NCI-H1048 (cell line): ENCODE results near the gene PSMG3.

Source experiments
- DNase-seq: peaks from one replicate; lab custom pipeline; 2025; lab: John Stamatoyannopoulos, UW

Gene PSMG3, protein sequence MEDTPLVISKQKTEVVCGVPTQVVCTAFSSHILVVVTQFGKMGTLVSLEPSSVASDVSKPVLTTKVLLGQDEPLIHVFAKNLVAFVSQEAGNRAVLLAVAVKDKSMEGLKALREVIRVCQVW

DNA sequence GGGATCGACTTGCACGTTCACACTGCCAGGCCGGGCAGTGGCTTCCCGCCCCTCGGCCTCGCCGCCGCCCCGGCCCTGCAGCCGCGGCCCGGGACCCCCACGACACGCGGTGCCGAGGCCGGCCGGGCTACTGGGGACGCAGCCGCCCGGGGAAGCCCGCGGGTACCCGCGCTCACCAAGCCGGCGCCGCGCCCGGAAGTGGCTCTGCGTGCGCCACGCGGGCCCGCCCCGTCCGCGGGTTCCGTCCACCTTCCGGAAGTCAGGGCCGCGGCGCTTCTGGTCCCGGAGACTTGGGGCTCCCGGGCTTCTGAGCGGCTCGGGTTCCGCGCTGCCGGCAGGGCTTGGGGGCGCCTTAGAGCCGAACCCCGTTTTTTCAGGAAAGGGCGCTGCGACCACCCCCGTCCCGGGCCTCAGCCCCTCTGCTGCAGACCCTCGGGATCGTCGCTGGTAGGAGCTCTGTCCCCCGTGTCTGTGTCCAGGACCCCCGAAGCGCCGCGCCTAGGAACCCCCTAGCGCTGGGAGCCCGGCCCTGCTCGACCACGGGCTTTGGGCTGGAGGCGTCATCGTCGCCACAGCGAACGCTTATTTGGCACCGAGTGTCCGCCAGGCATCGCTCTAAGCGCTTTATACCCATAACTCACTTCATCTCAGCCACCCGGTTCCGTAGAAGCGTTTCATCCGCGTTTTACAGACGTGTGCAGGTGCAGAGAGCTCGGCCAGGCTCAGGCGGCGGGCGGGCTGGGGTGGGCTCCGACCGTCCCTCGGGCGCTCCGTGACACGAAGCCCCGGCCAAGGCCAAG is at the start of gene PSMG3:
TSS of gene PSMG3 (minus strand) at position 200 of the 800 bp plus-strand sequence. CDS start 693 bp downstream, outside the sequence.
- DNase-seq: peak; percentile 69

DNA sequence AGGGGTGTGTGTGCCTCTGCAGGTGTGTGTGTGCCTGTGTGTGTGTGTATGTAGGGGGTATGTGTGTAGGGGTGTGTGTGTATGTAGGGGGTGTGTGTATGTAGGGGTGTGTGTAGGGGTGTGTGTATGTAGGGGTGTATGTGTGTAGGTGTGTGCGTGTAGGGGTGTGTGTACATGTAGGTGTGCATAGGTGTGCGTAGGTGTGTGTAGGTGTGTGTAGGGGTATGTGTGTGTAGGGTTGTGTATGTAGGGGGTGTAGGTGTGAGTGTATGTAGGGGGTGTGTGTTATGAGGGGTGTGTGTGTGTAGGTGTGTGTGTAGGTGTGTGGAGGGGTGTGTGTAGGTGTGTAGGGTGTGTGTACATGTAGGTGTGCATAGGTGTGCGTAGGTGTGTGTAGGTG is 48.6 kb upstream of the PSMG3 start:
- DNase-seq: no peak

DNA sequence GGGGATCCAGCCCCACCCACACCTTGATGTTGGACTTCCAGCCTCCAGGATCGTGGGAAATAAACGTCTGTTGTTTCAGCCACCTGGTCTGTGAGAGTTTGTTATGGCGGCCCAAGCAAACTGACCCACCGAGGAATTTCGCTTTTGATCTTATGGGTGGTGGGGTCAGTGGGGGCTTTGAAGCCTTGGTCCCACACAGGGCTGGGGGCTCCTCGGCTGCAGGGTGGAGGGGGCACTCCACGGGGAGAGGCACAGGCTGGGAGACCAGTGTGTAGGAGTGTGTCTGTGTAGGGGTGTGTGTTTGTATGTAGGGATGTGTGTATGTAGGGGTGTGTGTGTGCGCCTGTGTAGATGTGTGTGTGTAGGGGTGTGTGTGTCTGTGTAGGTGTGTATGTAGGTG is 48.1 kb upstream of the PSMG3 start:
- no peak for DNase-seq

DNA sequence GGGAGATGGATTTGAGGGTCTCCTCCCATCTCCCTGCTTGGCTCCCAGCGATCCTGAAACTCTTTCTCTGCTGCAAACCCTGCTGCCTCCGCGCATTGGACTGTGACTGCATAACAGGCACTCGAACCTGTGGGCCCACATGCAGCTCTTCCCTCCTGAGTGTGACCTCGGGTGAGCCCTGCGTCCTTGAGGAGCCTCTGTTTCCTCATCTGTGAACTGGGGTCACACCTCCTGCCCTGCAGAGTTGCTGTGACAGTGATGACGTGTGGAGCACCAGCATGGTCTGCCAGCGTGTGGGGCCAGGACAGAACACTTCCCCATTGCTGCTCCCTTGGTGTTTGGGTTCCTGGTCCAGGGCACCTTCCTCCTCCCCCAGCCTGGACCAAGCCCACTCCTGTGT is 46.9 kb upstream of the PSMG3 start:
- no peak for DNase-seq

DNA sequence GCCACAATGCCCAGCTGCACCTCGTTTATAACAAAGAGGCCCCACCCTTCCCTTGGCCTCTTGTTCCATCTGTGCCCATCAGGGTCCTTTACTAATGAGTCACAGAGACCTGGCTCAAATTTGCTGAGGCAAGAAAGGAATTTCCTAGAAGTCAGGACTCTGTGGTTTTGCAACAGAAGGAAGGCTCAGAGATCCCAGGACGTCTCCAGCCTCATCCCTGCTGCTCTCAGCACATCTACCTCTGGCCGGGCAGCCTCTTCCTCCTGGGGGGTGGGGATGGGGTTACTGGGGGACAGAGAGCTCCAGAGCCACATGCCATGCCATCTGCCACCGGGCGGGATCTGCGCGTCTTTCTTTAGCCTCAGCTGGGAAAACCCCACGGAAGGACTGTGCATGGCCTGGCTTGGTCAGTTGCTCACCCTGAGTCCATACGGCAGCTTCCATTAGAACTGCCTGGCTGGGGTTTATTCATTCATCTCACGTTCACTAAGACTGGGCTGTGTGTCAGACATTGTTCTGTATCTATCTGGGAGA is 41.9 kb upstream of the PSMG3 start:
- DNase-seq: no peak

DNA sequence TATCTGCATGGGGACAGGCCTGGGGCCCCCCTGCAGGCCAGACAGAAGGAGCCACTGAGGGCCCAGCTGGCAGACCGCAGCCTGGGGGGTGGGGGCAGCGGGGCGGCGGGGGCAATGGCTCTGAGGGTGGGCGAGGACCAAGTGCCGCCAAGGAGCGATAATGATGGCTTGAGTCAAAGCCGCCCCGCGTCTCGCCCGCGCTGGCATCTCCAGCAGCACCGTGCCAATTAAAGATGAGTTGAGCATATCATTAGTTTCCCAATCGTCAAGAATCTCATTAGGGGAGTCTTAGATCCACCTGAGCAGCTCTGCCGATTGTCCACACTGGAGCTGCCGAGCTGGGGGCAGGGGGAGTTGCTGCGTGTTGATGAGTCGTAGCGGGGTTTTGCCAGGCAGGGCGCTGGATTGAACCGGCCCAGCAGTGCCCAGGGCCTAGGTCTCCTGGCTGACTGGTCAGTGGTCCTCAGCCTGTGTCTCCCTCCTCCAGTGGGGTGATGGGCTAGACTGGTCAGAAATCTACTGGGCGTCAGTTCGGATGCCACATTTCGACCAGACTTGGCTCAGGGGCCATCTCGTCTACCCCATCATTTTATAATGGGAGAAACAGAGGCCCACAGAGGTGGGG is 41.0 kb upstream of the PSMG3 start:
- no peak for DNase-seq

DNA sequence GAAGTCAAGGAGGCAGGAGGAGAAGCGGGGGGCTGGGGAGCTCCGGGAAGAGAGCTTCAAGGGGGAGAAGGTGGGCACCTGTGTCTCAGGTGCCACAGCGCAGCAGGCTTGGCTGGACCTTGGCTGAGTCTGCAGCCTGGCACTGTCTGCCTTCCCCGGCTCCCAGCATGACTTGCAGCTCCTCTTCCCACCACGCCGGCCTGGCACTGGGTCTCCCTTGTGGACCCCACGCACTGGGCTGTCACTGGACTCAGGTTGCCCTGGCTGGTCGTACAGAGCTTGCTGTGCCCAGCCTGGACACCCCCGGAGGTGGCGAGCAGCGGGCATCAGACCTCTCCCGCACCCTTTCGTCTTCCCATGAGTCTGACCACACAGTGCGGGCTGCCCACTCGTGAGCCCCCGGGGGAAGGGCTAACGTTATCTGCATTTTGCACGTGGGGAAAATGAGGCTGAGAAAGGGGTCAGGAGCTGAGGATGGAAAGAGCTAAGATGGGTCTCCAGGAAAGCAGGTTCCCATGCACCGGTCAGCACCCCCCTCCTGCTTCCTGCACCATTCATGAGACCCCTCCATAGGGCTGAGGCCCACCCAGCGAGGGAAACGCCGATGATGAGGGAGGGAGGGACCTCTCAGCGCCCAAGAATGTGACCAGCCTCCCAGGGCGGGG is 40.3 kb upstream of the PSMG3 start:
- DNase-seq: no peak

DNA sequence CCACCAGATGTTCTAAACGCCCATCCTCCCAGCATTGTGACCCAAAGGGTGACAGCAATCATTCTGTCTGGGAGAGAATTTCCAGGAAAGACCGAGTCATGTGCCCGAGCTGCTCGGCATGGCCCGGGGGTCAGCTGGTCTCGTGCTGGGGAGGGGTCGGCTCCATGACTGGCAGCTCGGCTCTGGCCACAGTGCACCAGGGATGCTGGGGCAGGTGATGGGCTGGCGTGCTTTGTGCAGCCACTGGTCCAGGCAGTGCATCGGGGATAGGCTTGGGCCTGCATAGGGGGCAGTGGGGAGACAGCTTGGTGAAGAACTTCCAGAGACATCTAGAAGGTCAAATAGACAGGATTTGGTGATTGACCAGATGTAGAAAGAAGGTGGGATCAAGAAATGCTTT is 39.2 kb upstream of the PSMG3 start:
- DNase-seq: no peak

DNA sequence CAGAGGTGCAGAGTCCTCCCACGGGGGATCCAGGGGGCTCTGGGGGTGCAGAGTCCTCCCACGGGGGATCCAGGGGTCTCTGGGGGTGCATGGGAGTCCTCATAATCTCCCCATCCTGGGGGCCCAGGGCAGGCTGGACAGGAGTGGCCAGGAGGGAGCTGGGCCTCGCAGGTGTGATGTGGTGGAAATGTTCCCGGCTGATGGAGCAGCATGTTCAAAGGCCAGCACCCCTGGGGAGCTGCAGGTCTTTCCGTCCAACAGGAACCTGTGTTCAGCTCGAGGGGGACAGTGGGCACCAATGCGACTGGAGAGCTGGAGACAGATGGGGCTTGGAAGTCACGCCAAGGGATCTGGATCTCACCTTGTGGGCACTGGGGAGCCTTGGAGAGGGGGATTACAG is 38.5 kb upstream of the PSMG3 start:
- DNase-seq: no peak

DNA sequence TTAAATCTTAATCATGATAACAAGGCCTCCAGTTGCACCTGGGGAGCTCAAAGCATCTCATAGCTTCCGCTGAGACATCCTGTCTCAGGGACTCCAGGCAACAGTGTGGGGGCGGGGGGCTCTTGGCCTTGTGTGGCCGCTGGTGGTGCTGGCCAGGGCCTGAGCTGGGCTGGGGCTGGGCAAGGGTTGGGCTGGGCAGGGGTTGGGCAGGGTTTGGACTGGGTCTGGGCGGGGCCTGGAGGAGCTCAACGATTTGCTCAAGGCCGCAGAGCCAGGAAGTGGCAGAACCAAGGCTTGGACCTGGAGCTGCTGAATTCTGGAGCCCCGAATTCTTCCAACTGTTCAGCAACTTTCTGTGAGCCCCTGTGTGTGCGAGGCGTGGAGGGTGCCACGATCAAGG is 37.9 kb upstream of the PSMG3 start:
- no peak for DNase-seq

DNA sequence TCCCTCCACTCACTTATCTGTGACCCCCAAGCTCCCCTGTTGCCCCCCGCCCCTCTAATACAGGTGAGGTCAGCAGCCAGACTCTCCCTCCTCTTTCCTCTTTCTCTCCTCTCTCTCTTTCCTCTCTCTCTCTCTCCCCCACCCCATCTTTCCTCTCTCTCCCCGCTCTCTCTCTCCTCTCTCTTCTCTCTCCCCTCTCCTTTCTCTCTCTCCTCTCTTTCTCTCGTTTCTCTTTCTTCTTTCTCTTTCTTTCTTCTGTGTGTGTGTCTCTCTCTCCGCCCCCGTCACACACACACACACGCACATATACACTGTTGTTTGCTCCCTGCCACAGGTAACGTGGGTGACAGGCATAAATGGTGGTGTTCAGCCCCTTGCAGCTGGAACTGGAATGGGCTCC is 37.2 kb upstream of the PSMG3 start:
- DNase-seq: no peak

DNA sequence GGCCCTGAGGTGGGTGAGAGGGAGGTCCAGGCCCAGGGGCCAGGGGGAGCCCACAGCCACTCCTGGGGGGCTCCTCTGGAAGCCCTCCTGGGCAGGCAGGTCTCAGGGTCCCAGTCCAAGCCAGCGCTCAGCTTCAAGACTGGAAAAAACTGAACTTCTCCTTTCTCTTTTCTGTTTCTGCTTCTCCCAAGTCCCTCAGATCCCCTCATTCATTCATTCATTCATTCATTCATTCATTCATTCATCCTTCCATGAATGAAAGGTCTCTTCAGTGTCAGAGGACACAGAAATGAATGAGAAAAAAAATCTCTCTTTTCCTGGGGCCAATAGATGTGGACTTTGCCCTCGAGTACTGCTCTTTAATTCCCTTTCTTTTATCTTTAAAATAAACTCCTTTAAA is 34.6 kb upstream of the PSMG3 start:
- DNase-seq: no peak

DNA sequence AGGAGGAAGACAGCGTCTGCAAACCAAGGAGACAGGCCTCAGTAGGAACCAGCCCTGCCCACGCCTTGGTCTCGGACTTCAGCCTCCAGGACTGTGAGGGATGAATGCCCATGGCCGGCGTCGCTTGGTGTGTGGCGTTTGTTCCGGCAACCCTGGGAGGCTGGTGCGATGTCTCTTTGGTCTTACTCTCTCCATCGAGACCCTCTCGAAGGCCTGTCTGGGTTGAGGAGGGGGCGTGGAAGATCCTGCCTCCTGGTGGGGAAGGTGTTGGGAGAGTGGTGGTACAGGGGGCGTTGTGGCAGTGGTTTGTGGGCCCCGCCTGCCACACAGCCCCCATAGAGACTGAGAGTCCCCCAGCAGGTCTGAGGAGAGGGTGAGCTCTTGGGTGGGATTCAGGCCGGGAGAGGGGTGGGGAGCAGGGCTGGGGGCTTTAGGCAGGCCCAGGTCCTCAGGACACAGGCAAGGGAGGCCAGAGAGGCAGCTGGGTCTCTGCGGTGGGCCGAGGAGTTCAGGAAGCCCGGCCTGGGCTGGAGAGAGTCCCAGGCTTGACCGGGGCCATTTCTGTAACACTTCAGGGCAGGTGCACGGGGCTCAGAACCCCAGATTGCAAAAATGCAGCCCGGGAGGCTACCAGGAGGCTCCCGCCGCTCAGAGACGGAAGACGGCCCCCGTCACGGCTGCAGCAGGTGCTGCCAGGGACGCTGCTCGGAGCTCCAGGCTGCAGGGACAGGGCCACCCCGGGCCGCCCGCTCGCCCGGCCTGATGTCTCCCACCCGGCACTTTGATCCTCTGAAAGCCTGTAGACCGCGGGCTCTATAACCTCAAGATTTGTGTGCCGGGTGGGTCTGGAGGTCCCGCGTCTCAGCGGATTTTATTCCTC is 33.8 kb upstream of the PSMG3 start:
- DNase-seq: no peak

DNA sequence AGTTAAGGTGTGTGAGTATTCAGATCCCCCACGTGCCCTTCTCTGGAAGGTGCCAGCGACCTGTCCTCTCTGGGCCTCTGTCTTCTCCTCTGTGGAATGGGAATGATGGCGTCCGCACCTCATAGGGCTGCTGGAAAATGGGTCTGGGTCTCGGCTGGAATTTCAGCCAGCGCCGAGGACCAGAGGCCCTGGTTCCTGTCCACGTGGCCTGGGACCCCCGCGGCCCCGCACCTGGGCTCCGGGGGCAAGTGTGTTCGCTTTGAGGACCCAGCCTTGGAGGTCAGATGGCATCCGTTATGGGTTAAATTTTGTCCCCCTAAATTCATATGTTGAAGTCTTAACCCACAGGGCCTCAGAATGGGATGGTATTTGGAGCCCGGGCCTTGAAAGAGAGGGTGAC is 32.6 kb upstream of the PSMG3 start:
- no peak for DNase-seq

DNA sequence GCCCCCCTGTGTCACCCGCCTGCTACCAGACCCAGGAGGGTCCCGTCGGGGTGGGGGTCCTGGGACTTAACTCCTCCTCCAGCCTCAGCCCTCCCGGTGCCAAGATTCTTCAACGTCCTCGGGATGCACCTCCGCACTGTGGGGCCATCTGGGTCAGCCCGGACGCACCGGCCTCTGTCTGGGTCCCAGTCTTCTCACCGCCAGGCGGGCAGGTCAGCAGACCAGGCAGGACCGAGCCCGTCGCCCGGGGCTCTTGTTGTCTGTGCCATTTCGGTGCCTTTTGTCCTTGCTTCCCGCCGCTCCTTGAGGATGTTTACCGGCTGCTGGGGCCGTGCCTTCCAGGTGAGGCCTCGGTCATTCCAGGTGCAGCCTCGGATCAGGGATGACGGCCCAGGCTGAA is 32.1 kb upstream of the PSMG3 start:
- DNase-seq: no peak

DNA sequence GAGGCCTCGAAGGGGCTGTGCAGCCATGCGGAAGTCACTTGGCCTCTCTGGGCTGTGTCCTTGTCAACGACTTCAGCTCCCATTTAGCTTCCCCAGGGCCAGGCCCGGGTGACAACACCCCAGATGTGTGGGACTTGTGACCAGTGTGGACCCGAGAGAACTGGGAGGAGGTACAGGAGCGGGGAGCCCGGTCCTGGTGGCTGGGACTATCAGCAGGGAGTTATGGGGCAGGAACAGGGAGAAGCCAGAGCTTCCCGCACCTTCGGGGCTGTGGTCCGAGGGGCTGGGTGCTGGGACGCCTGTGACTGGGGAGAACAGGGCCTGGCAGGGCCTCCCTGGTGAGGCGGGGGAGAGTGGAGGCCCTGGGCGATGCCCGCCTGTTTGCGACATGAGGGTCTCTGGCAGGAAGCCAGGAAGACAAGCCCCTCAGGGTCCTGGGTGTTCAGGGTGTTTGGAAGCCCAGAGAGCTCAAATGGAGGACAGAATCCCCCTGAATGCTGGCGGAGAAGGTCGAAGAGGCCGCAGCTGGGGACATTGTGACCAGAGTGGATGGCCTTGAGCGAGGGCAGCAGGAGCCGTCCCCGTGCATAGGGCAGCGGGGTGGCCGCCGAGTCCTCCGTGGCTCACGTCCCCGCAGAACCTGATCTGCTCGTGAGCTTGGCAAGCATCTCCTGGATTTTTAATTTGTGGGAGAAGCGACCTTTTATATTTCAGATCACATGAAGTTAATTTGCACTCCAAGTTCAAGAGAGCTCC is 30.0 kb upstream of the PSMG3 start:
- no peak for DNase-seq

DNA sequence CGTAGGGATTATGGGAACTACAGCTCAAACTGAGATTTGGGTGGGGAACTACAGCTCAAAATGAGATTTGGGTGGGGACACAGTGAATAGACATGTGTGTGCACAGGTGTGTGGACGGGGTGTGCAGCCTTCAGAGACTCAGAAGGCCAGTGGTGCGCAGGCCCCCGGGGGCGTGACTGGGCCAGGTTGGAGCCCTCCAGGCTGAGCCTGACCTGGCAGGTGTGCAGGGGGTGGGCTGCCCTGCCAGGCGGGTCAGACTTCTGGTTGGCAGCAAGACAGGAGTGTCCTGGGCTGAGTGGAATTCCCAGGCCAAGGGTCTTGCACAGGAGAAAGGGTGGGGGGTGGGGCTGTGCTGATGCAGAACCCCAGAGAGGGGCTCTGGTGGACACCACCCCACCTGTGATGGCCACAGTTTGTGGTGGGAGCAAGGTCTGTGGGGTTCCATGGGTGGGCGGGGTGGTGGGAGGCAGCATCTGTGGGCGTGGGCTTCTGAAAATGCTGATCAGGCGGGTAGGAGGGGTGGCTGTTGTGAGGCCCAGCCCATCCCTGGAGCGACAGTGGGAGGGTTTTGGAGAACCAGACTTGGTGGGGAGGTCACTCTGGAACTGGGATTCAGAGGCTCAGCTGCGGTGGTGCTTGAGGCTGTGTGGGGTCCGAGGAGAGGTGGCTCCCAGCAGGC is 29.3 kb upstream of the PSMG3 start:
- DNase-seq: no peak

DNA sequence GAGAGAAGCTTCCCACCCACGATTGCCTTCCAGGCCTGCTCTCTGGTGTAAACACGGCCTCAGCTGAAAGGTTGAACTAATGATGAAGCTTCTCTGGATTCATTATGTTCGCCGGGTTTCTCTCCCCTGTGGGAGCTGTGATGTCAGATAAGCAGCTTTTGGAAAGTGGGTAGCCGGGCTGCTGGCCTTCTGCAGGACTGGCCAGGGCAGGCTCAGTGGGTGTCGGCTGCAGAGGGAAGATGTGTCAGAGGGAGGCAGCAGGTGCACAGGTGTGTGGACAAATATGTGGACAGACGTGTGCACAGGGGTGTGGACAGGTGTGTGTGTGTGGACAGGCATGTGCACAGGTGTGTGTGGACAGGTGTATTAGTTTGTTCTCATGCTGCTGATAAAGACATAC is 28.5 kb upstream of the PSMG3 start:
- DNase-seq: no peak

DNA sequence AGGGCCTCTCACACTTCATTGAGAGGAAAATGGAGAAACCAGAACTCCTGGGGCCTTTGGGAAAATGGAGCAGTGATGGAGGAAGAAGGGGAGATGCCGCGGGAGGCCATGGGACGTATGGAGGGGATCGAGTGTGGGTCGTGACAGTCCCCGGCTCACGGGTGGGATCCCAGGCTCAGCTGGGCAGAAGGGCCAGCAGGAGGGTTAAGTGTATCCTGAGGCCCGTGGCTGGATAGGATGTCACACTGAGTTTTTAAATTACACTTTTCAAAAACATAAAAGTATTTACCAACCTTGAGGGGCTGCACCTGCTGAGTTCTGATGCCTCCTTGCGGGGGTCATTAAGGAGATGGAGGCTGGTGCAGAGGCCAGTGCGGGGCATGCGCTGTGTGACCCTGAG is 28.0 kb upstream of the PSMG3 start:
- no peak for DNase-seq

DNA sequence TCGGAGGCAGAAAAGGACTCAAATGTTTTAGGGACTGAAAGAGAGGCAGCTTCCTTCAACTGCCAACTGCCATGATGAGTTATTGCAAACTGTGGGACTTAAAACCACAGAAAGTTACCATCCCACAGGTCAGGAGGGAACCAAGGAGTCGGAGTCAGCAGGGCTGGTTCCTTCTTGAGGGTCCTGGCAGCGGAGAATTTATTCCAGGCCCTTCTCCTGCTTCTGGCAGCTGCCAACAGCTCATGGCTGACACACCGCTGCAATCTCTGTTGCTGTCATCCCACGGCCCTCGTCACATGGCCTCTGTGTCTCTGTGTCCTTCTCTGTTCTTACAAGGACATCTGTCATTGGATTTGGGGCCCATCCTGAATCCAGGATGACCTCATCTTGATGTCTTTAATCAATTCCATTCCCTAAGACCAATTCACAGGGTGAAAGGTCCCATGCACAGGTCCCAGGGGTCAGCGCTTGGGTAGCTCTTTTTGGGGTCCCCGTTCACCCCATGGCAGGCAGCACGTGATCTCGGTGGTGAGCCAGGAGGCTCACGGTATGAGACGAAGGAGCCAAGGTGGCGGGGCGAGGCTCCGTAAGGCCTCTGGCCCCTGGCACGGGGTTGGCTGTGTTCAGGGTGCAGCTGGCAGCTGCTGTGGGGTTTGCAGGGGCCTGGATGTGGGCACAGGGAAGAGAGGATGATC is 27.4 kb upstream of the PSMG3 start:
- no peak for DNase-seq
